ENCODE data around the gene STIMATE.

The STIMATE gene

GRCh38 chr3:52845691-52846431 lies 51.5 kb downstream of the STIMATE start:
- DNase-seq = no peak
- in situ Hi-C loops (cut with HindIII; ENCODE audit: low pct_ligation_motif_present, low pct_unique_long_range_greater_than_20kb, low sequenced_read_pairs) = no loop called here

DNA sequence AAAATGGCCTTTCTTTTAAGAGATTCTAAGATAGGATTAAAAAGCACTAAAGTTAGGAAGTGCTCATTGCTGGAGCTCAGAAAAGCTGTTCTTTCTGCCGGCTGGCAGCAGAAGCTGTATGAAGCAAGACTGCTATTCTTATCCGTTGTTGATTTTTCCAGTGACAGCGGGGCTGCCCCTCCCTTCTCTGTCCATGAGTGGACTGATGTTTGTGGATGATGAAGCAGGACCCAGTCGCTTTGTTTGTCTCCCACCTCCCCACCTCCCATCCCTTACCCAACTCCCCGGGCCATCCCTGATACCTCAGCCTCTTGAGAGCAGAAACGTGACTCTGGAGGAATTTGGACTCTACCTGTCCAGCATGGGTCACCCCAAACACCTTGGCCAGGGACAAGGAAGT lies 52.2 kb downstream of the STIMATE start:
- in situ Hi-C loops (cut with HindIII; ENCODE audit: low pct_ligation_motif_present, low pct_unique_long_range_greater_than_20kb, low sequenced_read_pairs) = no loop called here
- DNase-seq = no peak

GRCh38 chr3:52844290-52844975 lies 52.9 kb downstream of the STIMATE start:
- DNase-seq = no peak
- in situ Hi-C loops (cut with HindIII; ENCODE audit: low pct_ligation_motif_present, low pct_unique_long_range_greater_than_20kb, low sequenced_read_pairs) = no loop called here

- in situ Hi-C loops (cut with HindIII; ENCODE audit: low pct_ligation_motif_present, low pct_unique_long_range_greater_than_20kb, low sequenced_read_pairs) = no loop called here
These were observed 53.5 kb downstream of the STIMATE start for GRCh38 chr3:52843881-52844280.

DNA sequence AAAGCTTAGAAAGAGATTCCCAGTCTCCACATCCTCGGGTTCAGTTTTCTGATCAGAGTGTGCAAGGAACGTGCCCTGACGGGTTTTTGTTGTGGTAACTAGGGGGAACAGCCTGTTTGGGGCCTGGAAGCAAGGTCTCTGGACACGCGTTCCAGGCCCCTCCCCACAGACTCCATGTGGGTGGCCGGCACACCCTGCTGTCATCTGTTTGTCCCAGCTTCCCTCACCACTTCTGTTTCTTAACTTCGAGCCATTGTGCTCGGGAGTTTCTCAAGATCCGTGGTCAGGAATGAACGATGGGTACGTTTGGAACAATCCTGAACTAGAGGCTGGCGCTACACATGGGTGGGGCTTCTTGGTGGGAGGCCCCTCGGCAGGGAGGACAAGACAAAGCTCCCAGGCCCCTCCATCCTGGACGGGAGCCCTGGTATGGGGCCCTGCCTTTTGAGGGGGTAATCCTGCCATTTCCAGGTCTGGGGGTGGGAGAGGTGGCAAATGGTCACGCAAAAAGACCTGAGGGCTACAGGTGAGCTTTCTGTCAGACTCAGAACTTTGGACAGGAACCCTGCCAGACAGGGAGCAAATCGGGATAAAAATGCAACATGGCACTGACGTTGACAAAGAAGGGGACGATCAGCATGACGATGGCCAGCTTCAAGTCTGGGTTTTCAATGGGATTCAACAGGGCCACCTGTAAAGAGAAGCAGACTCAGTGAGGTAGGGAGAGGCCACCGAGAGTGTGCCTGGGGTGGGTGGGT lies 54.1 kb downstream of the STIMATE start:
- no peak for DNase-seq
- in situ Hi-C loops (cut with HindIII; ENCODE audit: low pct_ligation_motif_present, low pct_unique_long_range_greater_than_20kb, low sequenced_read_pairs) = no loop called here

More at GRCh38 chr3:52843881-52844280, 53.5 kb downstream of the STIMATE start:
- DNase-seq = no peak

DNA sequence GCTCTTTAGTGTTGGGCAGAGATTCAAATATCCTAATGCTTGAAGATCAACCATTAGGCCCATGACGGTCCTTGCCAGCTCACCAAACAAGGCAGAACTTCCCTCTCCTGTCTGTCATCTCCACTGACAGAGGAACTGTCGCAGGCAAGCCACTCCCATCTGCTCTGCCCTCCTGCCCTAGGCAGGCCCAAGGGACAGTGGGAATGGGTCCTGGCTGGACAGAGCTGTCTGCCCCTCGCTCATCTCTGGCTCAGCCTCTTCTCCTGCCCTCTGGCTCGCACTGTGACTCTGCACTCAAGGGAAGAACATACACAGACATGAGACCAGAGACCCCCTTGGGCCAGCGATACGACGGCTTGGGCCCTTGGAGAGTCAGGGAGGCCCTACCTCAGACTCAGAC lies 54.9 kb downstream of the STIMATE start:
- in situ Hi-C loops (cut with HindIII; ENCODE audit: low pct_ligation_motif_present, low pct_unique_long_range_greater_than_20kb, low sequenced_read_pairs) = no loop called here
- no peak for DNase-seq

DNA sequence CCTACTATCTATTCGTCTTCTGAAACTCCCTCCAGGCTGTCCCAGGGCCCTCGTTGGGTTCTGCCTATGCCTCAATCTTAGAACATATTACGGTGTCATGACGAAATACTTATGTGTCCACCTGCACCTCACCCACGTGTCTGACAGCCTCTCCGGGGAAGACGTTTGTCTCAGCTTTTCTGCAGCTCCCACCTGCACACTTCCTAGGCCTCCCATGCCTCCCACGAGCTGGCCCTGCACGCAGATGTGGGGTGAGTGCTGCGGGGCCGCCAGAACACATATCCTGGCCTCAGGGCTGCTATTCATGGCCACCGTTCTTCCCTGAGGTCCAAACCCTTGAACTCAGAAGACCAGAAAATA lies 55.4 kb downstream of the STIMATE start:
- in situ Hi-C loops (cut with HindIII; ENCODE audit: low pct_ligation_motif_present, low pct_unique_long_range_greater_than_20kb, low sequenced_read_pairs) = no loop called here
- no peak for DNase-seq

- in situ Hi-C loops (cut with HindIII; ENCODE audit: low pct_ligation_motif_present, low pct_unique_long_range_greater_than_20kb, low sequenced_read_pairs) = no loop called here
- DNase-seq = no peak
These were observed 56.0 kb downstream of the STIMATE start for GRCh38 chr3:52841211-52841980.

- in situ Hi-C loops (cut with HindIII; ENCODE audit: low pct_ligation_motif_present, low pct_unique_long_range_greater_than_20kb, low sequenced_read_pairs) = no loop called here
- no peak for DNase-seq
These were observed 57.3 kb downstream of the STIMATE start for GRCh38 chr3:52839892-52840545.

DNA sequence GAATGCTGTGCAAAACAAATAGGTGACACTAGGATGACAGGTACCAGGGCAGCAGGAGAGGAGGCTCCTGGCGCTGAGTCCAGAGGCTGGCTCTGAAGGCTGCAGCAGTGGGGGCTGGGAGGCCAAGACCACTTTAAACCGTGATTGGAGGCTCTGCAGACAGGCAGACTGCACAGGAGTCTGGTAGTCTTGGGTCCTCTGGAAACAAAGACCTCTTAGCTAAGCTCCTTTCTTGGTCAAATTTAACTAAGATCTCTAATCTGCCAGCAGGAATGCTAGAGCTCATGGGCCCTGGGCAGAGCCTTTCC lies 58.1 kb downstream of the STIMATE start:
- no peak for DNase-seq
- in situ Hi-C loops (cut with HindIII; ENCODE audit: low pct_ligation_motif_present, low pct_unique_long_range_greater_than_20kb, low sequenced_read_pairs) = no loop called here

DNA sequence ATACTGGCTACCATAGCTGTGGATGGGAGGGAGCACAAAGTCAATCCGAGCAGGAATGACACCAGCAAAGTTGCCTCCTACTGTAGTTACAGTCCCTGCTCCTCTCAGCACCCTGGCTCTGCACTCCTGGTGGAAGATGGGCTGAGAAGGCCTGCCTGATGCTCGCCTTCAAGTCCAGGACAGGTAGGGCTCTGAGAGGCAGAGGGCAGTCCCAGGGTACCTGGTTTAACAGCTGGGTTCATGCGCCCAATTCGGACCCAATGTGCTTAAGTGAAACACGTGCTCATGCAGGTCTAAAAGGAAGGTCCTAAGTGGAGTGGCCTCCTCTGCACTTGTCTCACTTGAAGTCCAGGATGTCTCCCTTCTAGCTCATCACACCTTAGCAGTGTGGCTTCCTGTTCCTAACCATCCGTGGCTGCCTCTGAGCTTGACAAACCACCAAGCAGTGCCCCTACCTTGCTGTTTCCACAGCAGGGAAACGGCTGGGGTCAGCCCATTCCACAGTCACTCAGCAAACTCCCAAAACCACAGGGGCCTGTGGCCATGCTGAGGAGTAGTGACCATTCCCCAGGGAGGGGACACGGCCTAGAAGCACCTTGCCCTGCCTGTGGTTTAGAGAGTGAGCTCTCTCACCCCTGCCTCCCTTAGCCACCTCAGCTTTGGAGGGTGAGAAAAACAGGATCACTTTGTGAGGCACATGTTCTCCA lies 58.6 kb downstream of the STIMATE start:
- in situ Hi-C loops (cut with HindIII; ENCODE audit: low pct_ligation_motif_present, low pct_unique_long_range_greater_than_20kb, low sequenced_read_pairs) = no loop called here
- DNase-seq = no peak

- DNase-seq = no peak
- in situ Hi-C loops (cut with HindIII; ENCODE audit: low pct_ligation_motif_present, low pct_unique_long_range_greater_than_20kb, low sequenced_read_pairs) = no loop called here
These were observed 60.4 kb downstream of the STIMATE start for GRCh38 chr3:52836986-52837385.

DNA sequence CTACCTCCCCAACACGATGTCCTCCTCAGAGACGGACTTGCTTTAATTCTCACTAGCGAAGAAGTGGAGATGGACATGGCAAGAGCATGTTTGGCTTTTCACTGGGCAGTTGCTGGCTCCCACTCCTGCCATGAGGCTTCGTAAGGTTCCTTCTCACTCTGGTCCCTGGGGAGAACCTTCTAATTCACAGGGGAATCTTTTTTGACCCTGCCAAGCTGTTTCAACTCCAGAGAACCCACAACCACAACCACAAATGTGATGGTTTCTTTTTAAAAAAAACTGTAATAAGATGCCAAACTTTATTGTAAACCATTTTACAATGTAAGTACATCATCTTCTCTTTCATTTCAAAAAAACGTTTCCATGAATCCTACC lies 60.9 kb downstream of the STIMATE start:
- in situ Hi-C loops (cut with HindIII; ENCODE audit: low pct_ligation_motif_present, low pct_unique_long_range_greater_than_20kb, low sequenced_read_pairs) = no loop called here
- no peak for DNase-seq

DNA sequence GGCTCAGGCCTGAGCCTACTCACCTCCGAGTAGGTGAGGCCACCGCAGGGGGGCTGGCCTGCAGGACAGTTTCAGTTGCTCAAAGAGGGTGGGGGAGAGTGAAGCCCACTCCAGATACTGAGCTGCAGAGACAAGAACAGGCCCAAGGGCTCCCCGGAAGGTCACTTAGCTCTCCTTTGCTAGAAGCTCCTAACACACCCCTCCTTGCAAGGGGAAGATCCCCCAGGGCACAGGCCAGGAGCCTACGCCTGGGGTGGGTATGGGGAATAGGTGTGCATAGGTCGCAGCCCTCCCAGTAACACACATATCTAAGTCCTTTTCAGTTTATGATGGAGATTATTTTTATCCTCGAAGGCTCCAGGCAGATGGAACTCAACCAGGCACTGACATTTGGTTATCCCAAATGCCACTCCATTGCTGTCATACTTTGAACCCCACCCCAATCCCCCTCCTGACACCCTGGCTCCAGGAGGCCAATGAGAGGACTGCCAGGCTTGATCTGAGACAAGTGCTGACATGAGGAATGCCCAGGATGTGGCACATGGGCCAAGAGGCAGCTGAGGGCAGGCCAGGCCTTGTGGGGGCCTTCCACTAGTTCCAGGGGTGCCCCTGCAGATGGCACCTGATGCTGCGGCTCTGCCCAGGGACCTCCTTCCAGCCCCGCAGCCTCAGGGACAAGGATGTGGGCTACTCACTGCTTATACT lies 61.4 kb downstream of the STIMATE start:
- DNase-seq = no peak
- in situ Hi-C loops (cut with HindIII; ENCODE audit: low pct_ligation_motif_present, low pct_unique_long_range_greater_than_20kb, low sequenced_read_pairs) = no loop called here

DNA sequence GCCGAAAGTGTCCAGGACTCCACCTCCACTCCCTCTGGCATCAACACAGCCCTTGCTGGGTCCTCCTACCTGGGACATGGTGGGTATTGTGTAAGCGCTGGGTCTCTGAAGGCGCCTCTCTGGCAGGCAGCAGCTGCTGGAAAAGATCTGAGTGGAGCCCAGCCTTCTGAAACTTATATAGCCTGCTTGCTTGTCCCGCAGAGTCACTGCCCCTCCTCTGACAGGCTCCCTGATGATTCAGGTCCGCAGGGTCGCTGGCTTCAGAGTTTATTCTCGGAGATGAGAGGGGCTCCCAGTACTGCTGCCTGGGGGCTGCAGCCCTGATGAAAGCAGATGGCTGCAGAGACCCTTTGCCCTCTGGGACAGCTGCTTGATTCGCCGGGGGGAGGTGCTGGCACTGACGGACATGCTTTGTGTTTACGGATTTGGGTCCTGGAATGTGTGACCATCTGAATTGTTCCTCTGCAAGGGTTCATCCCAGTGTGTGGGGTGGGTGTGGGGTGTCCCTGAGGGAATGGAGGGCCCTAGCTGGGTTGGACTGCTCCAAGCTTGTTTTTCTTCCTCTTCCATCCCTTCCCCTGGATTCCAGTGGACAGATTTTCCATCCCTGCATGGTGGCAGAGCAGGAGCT lies 62.4 kb downstream of the STIMATE start, which contains the start of gene MUSTN1:
Gene MUSTN1, minus strand, starts transcription at position 149 of the 631 bp plus-strand sequence. Its CDS starts 71 bp downstream, at position 78.
- in situ Hi-C loops (cut with HindIII; ENCODE audit: low pct_ligation_motif_present, low pct_unique_long_range_greater_than_20kb, low sequenced_read_pairs) = no loop called here
- no peak for DNase-seq

GRCh38 chr3:52833202-52833601 lies 64.1 kb downstream of the STIMATE start:
- in situ Hi-C loops (cut with HindIII; ENCODE audit: low pct_ligation_motif_present, low pct_unique_long_range_greater_than_20kb, low sequenced_read_pairs) = no loop called here
- no peak for DNase-seq

All from ACHN (cell line).